Brain microvascular endothelial cell (primary cell): ENCODE data around the gene AGMO.
A peak's percentile ranks its signal among the peaks of the same experiment; 100 is the strongest.

Experiments used
- DNase-seq: peaks from one replicate; pipeline ENCODE4 v3.0.0-alpha.2; 2020
- H3K27ac ChIP-seq: fragments of 250-450 bp; sonication (Bioruptor Pico); 2 replicates; pipeline ENCODE4 v1.5.1; 2020; ENCODE audit warnings: mild to moderate bottlenecking, moderate library complexity
- H3K27me3 ChIP-seq: fragments of 250-450 bp; sonication (Bioruptor Pico); replicated peaks from 2 replicates; pipeline ENCODE4 v1.5.1; 2020; ENCODE audit warnings: mild to moderate bottlenecking
- H3K36me3 ChIP-seq: fragments of 250-450 bp; sonication (Bioruptor Pico); replicated peaks from 2 replicates; pipeline ENCODE4 v1.5.1; 2020; ENCODE audit warnings: mild to moderate bottlenecking
- H3K4me3 ChIP-seq: 2 replicates; pipeline ENCODE4 v1.5.1; 2011; ENCODE audit warnings: low read depth, mild to moderate bottlenecking, control low read depth, low read length, moderate library complexity
- in situ Hi-C: cut with HindIII; loops from 2 replicates; pipeline ENCODE4 v1.10.0; 2017; ENCODE audit warnings: low sequenced_read_pairs, low pct_ligation_motif_present
- TF ChIP-seq, protein P1 (sequence below): IDR thresholded peaks from 2 replicates; pipeline ENCODE4 v1.5.1; 2011; ENCODE audit warnings: low read depth, mild to moderate bottlenecking, moderate library complexity, low read length, control low read depth, inconsistent platforms; ENCODE audit errors: missing control alignments

AGMO gene

DNA sequence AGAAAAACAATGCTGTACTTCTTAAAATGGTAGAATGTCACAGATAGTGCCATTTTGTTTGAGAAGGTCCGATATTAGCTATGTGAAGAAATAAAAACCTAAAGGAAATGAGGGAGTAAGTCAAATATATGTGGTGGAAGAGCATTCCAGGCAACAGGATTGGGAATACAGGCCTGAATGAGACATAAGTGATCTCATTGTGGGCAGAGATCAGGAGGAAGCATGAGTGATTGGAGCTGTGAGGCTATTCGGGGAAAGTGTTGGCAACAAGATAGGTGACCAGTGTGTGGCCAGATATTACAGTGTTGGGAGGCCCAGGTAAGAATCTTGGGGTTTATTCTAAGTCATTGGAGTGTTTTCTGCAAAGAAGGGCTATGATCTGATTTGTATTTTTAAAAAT lies 41.3 kb upstream of the AGMO start:
- Histone ChIP-seq H3K36me3 (no peaks in the 10 kb centered on the region), H3K4me3 (no peak overlapping the region), H3K27ac (no peak overlapping the region), H3K27me3 (no peaks in the 10 kb centered on the region)
- no peak for DNase-seq
- in situ Hi-C loops: no loop called here
- TF ChIP-seq, protein P1, sequence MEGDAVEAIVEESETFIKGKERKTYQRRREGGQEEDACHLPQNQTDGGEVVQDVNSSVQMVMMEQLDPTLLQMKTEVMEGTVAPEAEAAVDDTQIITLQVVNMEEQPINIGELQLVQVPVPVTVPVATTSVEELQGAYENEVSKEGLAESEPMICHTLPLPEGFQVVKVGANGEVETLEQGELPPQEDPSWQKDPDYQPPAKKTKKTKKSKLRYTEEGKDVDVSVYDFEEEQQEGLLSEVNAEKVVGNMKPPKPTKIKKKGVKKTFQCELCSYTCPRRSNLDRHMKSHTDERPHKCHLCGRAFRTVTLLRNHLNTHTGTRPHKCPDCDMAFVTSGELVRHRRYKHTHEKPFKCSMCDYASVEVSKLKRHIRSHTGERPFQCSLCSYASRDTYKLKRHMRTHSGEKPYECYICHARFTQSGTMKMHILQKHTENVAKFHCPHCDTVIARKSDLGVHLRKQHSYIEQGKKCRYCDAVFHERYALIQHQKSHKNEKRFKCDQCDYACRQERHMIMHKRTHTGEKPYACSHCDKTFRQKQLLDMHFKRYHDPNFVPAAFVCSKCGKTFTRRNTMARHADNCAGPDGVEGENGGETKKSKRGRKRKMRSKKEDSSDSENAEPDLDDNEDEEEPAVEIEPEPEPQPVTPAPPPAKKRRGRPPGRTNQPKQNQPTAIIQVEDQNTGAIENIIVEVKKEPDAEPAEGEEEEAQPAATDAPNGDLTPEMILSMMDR: no peak

DNA sequence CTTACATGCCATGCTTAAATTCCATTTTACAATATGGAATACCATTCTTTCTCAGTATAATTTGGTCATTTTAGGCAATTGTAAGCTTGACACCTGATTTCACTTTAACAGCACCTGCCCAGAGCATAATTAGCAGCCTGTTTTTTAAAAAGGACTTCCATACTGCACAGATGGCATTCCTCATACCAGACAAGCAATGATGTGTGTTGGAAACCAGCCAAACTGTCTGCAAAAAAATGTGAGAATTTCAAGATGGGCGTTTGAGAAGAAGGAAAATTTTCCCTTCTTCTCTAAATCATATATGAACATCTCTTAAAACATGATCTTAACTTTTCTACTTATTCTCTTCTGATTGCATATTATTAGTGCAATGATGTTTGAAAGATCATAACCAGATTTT lies 40.4 kb upstream of the AGMO start:
- Histone ChIP-seq H3K27ac (no peak overlapping the region), H3K36me3 (no peaks in the 10 kb centered on the region), H3K27me3 (no peaks in the 10 kb centered on the region), H3K4me3 (no peak overlapping the region)
- in situ Hi-C loops: no loop called here
- DNase-seq: peak; percentile 36
- TF ChIP-seq, protein P1: no peak

DNA sequence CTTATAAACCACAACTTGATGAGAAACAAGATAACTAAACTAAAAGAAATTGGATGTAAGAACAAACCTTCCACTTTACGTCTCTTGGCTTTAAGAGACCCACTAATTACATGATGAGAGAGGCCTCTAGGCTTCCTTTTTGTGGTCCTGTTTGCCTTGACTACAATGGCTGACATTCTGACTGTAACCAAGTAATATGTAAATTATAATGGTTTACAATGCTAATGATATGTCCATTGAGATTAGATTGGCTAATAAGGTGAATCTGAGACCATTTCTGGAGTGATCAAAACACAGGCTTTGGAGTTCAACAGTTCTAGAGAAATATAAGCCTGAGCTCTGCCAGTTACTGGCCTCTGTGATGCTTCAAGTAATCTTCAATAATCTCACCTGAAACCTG lies 39.4 kb upstream of the AGMO start:
- no peaks in the 10 kb centered on the region for H3K36me3 ChIP-seq
- DNase-seq: no peak
- H3K27ac ChIP-seq: no peak overlapping the region
- no peaks in the 10 kb centered on the region for H3K27me3 ChIP-seq
- TF ChIP-seq, protein P1: no peak
- in situ Hi-C loops: no loop called here
- no peak overlapping the region for H3K4me3 ChIP-seq

DNA sequence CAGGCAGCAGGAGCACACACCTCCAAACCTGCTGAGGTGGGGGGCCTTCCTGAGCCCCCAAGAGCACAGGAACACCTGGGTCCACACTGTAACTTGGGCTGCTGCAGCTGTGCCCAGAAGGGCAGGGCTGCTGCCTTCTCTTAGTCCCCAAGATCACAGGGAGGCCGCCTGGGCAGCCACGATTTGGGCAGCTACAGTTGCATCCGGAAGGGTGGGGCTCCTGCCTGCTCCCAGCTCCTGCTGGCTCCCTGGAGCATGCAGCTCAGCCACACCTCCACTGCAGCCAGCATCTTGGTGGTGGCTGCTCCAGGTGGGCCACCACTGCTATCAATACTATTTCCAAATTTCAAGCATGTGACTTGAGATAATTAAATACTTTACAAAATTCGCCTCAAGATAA lies 38.5 kb upstream of the AGMO start:
- no peak overlapping the region for H3K4me3 ChIP-seq
- DNase-seq: no peak
- H3K36me3 ChIP-seq: no peaks in the 10 kb centered on the region
- no peak overlapping the region for H3K27ac ChIP-seq
- in situ Hi-C loops: no loop called here
- no peaks in the 10 kb centered on the region for H3K27me3 ChIP-seq
- TF ChIP-seq, protein P1: no peak

DNA sequence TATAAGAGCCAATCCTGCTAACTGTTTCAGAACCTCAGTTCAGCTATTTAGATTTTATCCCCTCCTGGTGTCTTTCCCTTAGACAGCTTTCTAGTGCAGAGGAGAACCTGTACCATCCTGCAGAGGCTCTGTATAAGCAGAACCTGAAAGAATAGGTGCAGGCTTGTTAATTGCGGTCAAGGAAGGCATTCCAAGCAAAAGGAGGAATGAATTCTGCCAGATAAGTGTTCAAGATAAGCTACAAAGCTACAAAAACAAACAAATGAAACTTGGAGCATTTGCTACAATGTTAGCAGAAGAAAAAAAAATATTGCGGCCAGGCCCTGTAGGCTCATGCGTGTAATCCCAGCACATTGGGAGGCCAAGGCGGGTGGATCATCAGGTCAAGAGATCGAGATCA lies 32.6 kb upstream of the AGMO start:
- no peak overlapping the region for H3K27ac ChIP-seq
- no peaks in the 10 kb centered on the region for H3K27me3 ChIP-seq
- H3K36me3 ChIP-seq: no peaks in the 10 kb centered on the region
- TF ChIP-seq, protein P1: no peak
- H3K4me3 ChIP-seq: no peak overlapping the region
- in situ Hi-C loops: no loop called here
- no peak for DNase-seq

DNA sequence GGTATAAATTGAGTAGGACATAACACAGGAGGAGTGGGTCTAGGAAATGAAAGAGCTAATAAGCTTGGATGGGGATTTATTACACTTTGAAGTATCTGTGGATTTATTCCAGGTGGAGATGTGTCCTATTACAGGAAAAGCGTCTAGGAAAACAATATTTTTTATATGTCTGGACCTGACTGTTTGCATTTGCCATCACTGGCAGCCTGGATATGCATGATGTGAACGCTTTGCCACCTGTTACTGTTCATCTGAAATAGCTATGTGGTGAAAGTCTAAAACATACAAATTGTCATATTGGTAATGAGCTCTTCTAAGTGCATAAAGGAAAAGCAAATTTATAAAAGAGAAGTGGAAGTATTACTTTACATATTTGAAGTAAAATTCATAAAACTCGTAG lies 31.6 kb upstream of the AGMO start:
- TF ChIP-seq, protein P1: no peak
- Histone ChIP-seq H3K36me3 (no peaks in the 10 kb centered on the region), H3K27ac (no peak overlapping the region), H3K4me3 (no peak overlapping the region), H3K27me3 (no peaks in the 10 kb centered on the region)
- in situ Hi-C loops: no loop called here
- no peak for DNase-seq
